ENCODE results near the gene RUVBL2. TPM values are rescaled to one million over a fixed set of nuclear protein-coding genes. Genes with fewer than 3 reads are reported as not detected.
A peak's percentile ranks its signal among the peaks of the same experiment; 100 is the strongest.

Gene RUVBL2
- total RNA-seq = 10 to 100 TPM; 39.3 to 50.0 TPM
- long read RNA-seq, transcript RUVBL2-206 (15 exons, 2,009 nt) = major isoform, 43 of 62 reads
- long read RNA-seq, partial matches to known transcripts = 4 of 62 reads
- long read RNA-seq, other reads (novel, unspliced or antisense) = 15 of 62 reads

DNA sequence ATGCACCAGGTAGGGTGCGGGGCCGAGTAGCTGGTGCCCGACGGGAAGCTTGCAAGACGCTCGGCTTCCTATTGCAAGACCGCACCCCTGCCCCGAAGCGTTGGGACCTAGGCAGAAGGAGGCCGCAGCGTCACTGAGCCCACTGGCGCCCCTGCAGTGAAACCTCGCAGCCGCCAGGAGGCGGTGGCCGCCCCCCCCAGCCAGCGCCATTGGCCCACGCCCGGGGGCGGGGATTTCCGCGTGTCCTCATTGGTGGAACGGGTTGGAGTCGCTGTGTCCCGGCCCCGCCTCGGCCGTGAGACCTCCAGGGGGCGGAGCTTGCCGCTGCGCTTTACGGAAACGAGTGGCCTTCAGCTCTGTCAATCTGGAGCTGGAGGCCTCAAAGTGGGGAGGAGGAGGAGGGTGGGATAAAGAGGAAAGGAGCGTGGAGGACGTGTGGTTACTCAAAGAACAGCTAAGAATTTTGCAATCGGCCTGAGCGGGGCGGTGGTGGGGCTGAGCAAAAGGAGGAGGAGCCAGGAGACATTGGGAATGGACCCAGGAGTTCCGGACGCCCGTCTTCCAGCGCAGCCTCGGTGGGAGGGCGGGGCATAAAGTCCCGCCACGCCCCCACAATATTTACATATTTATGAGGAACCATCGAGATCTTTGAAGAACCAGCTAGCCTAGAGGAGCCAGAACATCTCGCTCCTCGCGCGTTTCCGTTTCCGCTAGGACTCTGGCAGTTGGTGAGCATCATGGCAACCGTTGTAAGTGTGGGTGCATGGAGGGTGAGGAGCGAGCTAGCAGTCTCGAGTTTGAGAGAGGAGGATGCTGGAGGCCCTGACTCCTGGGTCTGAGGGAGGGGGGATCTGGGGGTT is at the start of gene RUVBL2, which contains the start of gene GYS1:
Gene RUVBL2 (plus strand): TSS at position 713 of the 860 bp plus-strand sequence. CDS start 25 bp downstream, at position 738.
Gene GYS1 (minus strand): TSS at position 135 of the 860 bp plus-strand sequence. CDS start 197 bp downstream, outside the sequence.
- peak; percentile 95 to 96 for ATAC-seq
- intact Hi-C loops (cut with DNase I) = loop anchor here in 1 of 2 donors (10.0 kb wide), 1 partner anchor 81 kb away; the partner anchor contains the start of gene KCNA7
- peak; percentile 100 for DNase-seq

DNA sequence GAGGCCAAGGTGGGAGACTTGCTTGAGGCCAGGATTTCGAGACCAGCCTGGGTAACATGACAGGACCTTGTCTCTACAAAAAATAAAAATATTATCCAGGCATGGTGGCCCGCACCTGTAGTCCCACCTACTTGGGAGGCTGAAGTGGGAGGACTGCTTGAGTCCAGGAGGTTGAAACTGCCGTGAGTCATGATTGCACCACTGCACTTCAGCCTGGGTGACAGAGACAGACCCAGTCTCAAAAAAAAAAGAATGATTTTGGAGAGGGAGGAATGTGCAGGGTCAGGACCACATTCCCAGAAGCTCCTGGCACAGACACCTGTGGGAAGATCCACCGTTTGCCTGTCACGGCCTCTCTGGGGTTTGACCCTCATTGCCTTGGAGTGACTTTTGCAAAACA is 48.3 kb upstream of the RUVBL2 start:
- DNase-seq (no peak), ATAC-seq (no peak)
- intact Hi-C loops (cut with DNase I) = no loop called here

GRCh38 chr19:48945817-48946216 is 47.9 kb upstream of the RUVBL2 start:
- intact Hi-C loops (cut with DNase I) = no loop called here
- ATAC-seq (no peak), DNase-seq (no peak)

DNA sequence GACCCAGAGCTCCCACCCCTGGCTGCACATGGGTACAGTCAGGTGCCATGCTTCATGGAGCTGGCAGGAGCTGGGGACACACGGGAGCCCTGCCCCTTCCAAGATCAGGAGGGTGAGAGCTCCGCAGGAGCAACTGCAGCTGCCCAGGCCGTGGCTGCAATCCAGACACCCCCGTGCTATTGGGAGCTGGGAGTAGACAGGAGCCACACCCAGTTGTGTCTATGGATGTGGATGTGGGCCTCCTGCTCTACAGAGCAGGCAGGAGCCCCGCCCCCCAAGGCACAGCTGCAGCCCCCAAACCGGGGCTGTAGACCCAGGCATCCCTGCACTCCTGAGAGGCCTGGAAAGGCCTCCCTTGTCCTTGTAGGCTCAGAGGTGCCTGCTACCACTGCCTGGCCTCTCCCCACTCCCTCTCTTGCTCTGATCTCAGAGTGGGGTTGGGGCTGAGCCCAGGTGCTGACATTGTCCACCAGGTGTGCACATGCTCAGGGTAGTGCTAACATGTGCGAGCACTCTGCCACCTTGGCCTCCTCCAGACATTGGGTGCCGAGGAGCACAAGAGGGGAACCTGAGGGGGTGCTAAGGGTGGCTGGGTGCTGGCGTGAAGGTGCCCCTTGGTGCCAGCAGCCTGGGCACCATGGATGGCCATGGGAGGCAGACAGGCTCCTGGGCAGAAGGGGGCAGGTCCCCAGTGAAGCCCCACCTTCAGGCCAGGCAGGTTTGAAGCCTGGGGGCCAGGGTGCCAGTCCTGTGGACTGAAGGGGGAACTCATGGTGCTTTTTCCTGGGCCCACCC is 47.0 kb upstream of the RUVBL2 start:
- no peak for DNase-seq
- intact Hi-C loops (cut with DNase I) = no loop called here
- ATAC-seq = no peak

DNA sequence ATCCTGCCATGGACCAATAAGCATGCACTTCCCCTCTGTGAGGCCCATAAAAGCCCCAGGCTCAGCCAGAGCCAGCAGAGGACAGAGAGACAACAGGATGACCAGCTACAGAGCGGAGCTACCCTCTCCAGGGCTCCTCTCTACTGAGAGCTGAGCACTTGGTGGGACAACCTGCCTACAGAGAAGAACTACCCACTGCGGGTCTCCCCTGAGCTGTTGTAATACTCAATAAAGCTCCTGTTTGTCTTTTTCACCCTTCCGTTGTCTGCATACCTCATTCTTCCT is 46.5 kb upstream of the RUVBL2 start:
- intact Hi-C loops (cut with DNase I) = no loop called here
- DNase-seq = no peak
- ATAC-seq = no peak

GRCh38 chr19:48950159-48950558 is 43.5 kb upstream of the RUVBL2 start:
- intact Hi-C loops (cut with DNase I) = loop anchor here in 1 of 2 donors (10.0 kb wide), 1 partner anchor 45 kb away; the partner anchor contains the start of gene NUCB1
- no peak for DNase-seq
- no peak for ATAC-seq

GRCh38 chr19:48950830-48951519 is 42.7 kb upstream of the RUVBL2 start:
- DNase-seq (no peak), ATAC-seq (no peak)
- intact Hi-C loops (cut with DNase I) = loop anchor here in 1 of 2 donors (10.0 kb wide), 1 partner anchor 46 kb away; the partner anchor contains the start of gene NUCB1

GRCh38 chr19:48953141-48953540 is 40.5 kb upstream of the RUVBL2 start:
- no peak for ATAC-seq
- intact Hi-C loops (cut with DNase I) = loop anchor here in 1 of 2 donors (10.0 kb wide), 1 partner anchor 48 kb away; the partner anchor contains the start of gene NUCB1
- no peak for DNase-seq

GRCh38 chr19:48953990-48954594 is 39.6 kb upstream of the RUVBL2 start:
- intact Hi-C loops (cut with DNase I) = loop anchor here in 1 of 2 donors (10.0 kb wide), 1 partner anchor 49 kb away; the partner anchor contains the start of gene NUCB1
- DNase-seq (no peak), ATAC-seq (no peak)

- intact Hi-C loops (cut with DNase I) = loop anchor here in 1 of 2 donors (10.0 kb wide), 1 partner anchor 50 kb away; the partner anchor contains the start of gene NUCB1
- ATAC-seq (peak; percentile 96 to 97), DNase-seq (peak; percentile 98)
Observed at GRCh38 chr19:48954595-48955307, 38.9 kb upstream of the RUVBL2 start, which contains the start of gene BAX. Gene BAX (plus strand): TSS chr19:48954875. CDS start chr19:48954929, 54 bp downstream.

DNA sequence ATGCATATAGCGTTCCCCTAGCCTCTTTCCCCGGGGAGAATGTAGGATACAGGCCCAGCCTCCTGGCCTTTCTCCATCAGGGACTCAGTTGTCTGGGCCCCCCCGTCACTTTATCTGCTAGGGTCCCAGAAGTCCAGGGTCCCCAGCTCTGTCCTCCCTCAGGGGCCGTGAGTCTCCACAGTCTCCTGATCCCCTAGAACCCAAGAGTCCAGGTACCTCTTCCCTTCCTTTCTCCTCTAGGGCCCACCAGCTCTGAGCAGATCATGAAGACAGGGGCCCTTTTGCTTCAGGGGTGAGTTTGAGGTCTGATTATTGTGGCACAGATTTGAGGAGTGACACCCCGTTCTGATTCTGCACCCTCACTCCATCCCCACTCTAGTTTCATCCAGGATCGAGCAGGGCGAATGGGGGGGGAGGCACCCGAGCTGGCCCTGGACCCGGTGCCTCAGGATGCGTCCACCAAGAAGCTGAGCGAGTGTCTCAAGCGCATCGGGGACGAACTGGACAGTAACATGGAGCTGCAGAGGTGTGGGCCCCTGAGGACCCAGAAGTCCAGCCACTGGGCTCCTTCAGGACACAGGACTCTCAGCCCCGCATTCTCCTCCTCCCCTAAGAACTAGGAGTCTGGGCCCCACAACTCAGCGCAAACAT is 38.3 kb upstream of the RUVBL2 start:
- intact Hi-C loops (cut with DNase I) = loop anchor here in 1 of 2 donors (10.0 kb wide), 1 partner anchor 51 kb away; the partner anchor contains the start of gene NUCB1
- DNase-seq (no peak), ATAC-seq (no peak)

GRCh38 chr19:48958006-48958405 is 35.7 kb upstream of the RUVBL2 start:
- ATAC-seq = no peak
- intact Hi-C loops (cut with DNase I) = loop anchor here in 1 of 2 donors (10.0 kb wide), 1 partner anchor 53 kb away; the partner anchor contains the start of gene NUCB1
- no peak for DNase-seq

DNA sequence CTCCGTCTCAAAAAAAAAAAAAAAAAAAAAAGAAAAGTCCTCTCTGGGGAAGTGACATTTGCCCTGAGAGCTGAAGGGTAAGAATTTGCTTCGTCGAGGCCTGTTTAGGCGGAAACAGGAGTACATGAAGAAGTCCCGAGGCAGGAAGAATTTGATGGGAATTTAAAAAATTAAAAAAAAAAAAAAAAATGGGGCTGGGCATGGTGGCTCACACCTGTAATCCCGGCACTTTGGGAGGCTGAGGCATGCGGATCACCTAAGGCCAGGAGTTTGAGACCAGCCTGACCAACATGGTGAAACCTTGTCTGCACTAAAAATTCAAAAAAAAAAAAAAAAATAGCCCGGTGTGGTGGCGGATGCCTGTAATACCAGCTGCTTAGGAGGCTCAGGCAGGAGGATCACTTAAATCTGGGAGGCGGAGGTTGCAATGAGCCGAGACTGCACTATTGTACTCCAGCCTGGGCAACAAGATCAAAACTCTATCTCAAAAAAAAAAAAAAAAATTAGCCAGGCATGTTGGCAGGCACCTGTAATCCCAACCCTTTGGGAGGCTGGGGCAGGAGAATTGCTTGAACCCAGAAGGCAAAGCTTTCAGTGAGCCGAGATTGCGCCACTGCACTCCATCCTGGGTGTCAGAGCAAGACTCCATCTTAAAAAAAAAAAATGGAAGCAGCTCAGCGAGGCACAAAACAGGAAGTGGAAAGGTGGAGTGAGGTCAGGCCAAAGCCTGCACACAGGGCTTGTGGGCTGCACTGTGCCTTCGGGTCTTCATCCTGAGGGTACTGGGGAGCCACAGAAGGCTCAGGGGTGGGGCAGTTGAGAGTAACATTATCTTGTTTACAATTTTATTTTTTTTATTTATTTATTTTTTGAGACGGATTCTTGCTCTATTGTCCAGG is 34.1 kb upstream of the RUVBL2 start:
- intact Hi-C loops (cut with DNase I) = loop anchor here (10.0 kb wide), 2 partner anchors 55 to 85 kb away; partner anchors contain the start of genes NUCB1 (in 1 of the 2) and PPP1R15A (in 1 of the 2)
- DNase-seq (no peak), ATAC-seq (no peak)

- intact Hi-C loops (cut with DNase I) = loop anchor here in 1 of 2 donors (10.0 kb wide), 1 partner anchor 86 kb away; the partner anchor contains the start of gene PPP1R15A
- no peak for DNase-seq
Observed at GRCh38 chr19:48961051-48961649, 32.5 kb upstream of the RUVBL2 start.

GRCh38 chr19:48961673-48962028 is 32.0 kb upstream of the RUVBL2 start:
- intact Hi-C loops (cut with DNase I) = loop anchor here in 1 of 2 donors (10.0 kb wide), 1 partner anchor 87 kb away; the partner anchor contains the start of gene PPP1R15A
- ATAC-seq (no peak), DNase-seq (no peak)

More at GRCh38 chr19:48961051-48961649, 32.5 kb upstream of the RUVBL2 start:
- ATAC-seq = no peak
